ENCODE results near the gene TOM1.

Gene TOM1

GRCh38 chr22:35307892-35308291, 8.2 kb downstream of the TOM1 start:
- DNase-seq: no peak

DNA sequence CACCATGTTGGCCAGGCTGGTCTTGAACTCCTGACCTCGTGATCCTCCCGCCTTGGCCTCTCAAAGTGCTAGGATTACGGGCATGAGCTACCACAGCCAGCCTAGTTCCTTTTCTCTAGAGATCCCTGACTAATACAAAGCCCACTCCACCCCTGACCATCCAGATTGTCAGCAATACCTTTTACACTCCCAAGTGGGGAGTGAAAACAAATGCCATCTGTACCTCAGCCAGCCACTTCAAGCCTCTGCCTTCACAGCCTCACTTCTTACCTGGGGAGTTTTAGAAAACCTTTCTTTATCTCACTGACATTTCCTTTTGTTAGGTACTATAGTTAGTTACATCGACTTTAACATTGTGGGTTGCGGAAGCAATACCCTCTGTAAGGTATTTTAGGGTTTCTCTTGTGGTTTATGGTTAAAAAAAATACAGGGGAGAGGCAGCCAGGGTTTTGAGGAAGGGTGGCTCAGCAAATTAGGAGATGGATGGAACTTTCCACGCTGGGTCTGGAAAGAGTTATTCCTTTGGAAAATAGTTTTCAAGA, 8.9 kb downstream of the TOM1 start:
- no peak for DNase-seq

DNA sequence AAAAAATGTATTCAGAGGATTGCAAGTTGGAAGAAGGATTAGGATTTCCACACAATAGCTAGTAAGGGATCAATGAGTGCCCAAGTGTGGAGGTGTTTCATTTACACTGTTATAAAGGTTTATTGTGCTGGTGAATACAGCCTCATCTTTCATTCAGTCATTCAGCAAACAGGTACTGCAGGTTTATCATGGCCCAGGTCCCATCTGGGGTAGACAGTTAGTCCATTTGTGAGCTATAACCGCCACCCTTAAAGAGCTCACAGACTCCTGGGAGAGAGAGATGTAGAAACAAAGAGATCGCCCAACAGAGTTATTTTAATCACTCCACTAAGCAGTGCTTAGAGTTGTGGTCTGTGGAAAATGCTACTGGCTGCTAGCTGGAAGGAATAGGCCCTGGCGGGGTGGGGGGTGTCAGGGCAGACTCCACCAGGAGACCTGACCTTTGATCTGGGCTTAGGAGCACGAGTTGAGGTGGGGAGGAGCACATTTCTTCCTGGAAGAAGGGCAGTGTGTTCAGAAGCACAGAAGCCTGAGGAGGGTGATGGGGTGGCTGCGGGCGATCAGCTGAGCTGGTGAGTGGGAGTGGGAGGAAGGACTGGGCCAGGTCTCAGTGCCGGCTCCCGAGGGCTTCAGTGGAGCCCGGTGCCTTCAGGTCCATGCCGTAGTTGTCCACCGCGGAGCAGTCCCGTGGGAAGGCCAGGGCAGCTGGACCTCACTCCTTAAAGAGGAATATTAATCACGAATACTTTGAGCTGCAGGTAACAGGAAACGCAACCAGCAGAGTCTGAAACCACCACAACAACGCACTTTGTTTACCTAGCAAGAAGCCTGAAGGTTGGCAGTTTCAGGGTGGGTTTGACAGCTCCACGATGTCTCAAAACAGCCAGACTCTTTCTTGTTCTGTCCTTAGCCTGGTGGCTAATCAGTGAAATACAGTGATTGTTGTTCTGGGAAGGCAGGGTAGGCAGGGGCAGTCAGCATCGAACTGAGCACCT, 11.2 kb downstream of the TOM1 start:
- no peak for DNase-seq

DNA sequence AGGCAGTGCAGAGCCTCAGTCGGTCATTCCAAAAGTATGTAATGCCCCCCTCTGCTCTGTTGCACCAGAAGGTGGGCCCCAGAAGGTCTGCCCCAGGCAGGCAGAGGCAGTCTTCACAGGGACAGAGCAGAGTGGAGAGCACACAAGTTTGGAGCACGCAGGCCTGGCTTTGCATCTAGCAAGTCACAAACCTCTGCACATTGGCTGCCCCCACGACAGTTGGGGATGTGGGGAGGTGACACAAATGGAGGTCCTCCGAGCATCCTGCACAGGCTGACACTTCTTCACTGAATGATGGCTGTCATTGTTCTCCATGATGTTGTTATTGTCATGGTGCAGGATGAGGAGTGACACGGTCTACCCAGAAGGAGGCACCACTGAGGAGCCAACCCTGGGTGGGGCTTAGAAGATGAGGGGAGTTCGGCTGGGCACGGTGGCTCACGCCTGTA, 11.9 kb downstream of the TOM1 start:
- no peak for DNase-seq

DNA sequence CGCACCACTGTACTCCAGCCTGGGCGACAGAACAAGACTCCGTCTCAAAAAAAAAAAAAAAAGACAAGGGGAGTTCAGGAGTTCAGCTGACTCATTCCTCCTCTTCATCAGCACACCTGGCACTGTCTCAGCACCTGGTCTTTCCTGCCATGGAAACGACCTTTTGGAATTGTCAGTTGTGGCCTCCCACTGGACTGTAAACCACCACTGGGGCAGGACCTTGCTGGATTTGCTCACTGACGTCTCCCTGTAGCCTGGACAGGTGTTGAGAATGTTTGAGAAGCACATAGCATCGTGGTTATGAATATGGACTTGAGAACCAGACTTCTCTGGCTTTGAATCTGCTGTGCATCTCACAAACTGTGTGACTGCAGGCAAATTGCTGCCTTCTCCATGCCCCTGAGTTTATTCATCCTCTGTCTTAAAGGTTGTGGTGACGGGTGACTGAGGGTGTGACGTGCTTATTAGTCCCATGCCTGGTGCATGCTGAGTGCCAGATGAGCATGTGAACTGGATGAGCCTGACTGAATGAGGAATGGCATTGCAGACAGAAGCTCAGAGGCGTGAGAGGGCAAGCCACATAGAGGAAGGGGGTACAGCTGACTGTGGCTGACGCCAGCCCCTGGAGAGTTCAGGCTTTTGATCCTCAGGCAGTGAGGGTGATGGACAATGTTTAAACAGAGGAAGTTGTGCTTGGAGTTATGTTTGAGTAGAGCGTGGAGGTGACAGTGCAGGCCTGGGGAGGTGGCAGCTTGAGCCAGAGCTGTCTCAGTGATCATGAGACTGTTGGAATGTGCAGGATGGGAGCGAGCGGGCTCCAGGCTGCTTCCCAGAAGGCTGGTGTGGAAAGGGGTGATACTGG, 12.7 kb downstream of the TOM1 start:
- DNase-seq: peak; percentile 59

GRCh38 chr22:35313311-35314121, 13.8 kb downstream of the TOM1 start:
- peak; percentile 60 for DNase-seq

DNA sequence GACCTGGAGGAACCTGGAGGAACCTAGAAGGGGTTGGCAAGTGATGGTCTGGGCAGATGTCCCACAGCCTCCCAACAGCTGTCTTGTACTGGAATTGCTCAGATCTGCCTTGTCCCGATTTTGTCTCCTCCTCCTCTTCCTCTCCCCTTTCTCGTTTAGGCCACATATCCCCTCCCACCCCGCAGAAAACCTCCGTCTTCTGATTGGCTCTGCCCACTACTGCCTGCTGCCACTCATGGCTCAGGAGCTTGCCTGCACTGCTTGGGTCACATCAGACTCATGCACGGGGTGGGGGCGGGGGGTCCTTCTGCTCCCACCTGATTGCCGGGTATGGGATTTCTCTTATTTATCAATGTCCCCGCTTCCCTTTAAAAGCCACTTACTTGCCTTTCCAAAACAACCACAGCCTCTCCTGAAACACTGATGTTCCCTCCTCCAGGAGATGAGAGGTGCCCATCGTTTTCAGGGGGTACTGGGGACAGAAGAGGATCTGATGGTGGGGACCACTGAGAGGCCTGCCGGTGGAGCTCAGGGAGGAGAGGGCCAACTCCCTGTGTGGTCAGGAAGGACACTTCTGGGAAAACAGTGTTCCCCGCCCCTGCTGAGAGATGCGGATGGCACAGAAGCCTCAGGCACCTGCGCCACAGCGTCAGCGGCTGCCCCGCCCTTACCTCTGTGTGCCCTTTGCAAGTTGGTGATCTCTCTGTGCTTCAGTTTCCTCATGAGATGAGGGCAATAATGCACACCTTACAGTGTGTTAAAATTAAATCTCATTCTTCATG, 14.7 kb downstream of the TOM1 start:
- DNase-seq: peak; percentile 37

DNA sequence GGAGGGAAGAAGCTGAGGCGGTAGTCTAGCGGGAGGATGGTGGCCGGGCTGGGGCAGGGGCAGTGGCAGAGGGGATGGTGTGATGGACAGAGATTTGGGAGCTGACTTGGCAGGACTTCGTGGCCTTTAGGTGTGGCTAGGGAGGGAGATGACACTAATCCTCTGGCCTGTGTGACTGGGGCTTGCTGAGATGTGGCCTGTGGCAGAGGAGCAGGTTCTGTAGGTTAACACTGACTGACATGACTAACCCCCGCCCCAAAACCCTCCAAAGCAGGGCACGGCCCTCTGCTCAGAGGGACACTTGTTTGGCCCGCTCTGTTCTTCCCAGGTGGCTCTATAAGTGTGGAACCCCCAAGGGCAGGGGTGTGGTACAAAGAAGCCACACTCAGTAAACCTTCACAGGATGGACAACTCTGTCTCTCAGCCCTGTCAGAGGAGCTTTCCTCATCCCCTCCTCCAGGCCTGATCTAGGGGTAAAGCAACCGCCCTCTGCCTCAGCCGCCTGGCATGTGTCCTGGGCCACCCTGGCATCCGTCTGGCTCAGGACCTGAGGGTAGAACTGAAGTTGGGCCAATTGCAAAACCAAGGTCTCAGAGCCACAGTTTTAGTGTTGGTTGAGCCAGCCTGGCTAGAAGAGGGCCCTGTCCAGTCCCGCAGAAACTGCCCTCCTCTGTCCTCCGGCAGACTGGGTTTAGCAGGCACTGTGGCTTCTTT, 15.6 kb downstream of the TOM1 start:
- DNase-seq: no peak

- peak; percentile 85 for DNase-seq
Measured at GRCh38 chr22:35315855-35316745, 16.4 kb downstream of the TOM1 start.

DNA sequence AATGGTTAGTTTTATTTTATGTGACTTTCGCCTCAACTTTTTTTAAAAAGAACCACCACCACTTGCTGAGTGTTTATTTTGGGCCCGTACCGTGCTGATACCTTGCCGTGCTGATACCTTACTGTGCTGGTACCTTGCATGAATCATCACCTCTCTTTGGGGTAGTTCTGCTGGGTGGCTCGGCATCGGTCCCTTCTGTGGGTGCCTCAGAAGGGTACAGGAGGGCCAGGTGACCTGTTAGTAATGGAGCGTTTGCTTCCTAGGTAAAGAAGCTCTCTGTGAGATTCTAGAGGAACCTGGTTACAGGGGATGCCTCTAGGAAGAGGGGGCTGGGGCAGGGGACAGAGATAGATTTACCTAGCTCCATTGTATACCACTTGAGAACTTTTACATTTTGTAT, 17.1 kb downstream of the TOM1 start:
- no peak for DNase-seq

- DNase-seq: no peak
Measured at GRCh38 chr22:35317680-35318290, 18.1 kb downstream of the TOM1 start.

DNA sequence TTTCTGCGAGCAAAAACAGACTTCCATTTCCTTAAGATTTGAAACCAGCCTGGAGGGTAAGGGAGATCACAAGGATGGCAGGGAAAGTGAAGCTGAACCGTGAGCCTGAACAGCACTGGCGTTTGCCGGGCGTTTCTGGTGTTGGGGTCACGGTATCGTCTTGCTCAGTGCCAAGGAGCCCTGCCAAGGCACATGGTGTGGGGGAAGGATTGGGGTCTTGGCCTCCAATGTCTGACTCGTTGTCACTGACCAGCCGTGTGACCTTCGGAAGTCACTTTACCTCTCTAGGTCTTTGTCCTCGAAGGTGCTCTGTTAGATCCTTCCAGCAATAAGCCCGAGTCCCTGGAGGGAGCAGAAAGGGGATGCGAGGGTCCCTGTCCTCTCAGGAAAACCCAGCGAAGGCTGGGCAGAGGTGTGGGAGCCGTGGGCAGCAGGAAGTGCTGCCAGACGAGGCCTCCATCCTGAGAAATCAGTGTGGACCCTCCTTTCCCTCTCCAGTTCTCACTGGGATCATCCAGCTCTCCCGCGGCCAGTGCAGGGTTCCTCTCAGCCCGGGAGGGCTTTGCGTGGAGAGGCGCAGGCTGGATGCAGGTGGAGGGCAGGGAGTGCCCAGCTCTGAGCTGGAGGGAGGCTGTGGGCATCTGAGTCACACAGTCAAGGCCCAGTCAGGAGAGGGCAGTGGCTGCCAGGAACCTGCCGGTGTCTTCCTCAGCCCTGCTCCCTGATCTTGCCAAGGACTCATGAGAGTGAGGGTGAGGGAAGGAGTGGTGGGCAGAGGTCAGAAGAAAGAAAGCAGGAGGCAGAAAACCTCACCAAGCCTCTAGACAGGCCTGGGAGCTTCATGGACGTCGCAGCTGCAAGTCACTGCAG, 18.9 kb downstream of the TOM1 start:
- no peak for DNase-seq

- no peak for DNase-seq
Measured at GRCh38 chr22:35319244-35319985, 19.7 kb downstream of the TOM1 start.

- no peak for DNase-seq
Measured at GRCh38 chr22:35322126-35322525, 22.4 kb downstream of the TOM1 start.

- no peak for DNase-seq
Measured at GRCh38 chr22:35322893-35323292, 23.2 kb downstream of the TOM1 start.

- DNase-seq: no peak
Measured at GRCh38 chr22:35323305-35323704, 23.6 kb downstream of the TOM1 start.

- DNase-seq: no peak
Measured at GRCh38 chr22:35324067-35324466, 24.4 kb downstream of the TOM1 start.

DNA sequence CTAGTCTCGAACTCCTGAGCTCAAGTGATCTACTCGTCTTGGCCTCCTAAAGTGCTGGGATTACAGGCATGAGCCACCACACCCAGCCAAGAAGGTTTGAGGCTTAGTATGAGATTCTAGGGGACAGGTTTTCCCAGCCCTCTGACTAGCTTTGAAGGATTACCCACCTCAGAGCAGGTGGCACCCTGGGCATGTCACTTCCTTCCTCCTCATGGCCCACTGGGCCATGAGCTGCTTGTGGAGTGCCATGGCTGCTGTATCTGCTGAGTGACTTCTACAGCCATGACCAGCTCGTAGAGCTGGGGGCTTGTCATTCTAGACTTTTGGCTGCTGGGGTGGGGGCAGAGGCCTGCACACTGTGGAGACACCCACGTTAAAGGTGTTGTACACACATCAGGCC, 25.1 kb downstream of the TOM1 start:
- DNase-seq: no peak

All from NCI-H510A treated with DMSO at 0.1 percent for 48 hours (cell line).